Trophoblast cell (in vitro differentiated cells and primary cell): Measurements from ENCODE around the gene JAZF1.

Source experiments
- DNase-seq, 2 donors: peaks; one replicate each; pipeline ENCODE4 v3.0.0-alpha.2; 2016
- H2AFZ ChIP-seq: 2 replicates; pipeline ENCODE4 v1.6.1; 2013; ENCODE audit warnings: low read length, moderate library complexity, mild to moderate bottlenecking; ENCODE audit not compliant: insufficient read depth, poor library complexity
- H2AK5ac ChIP-seq: 2 replicates; pipeline ENCODE4 v1.6.1; 2013; ENCODE audit warnings: mild to moderate bottlenecking, low read length
- H2BK120ac ChIP-seq: 2 replicates; pipeline ENCODE4 v1.6.1; 2013; ENCODE audit warnings: low read length, mild to moderate bottlenecking, moderate library complexity; ENCODE audit not compliant: insufficient read depth, poor library complexity
- H2BK12ac ChIP-seq: 2 replicates; pipeline ENCODE4 v1.6.1; 2013; ENCODE audit warnings: mild to moderate bottlenecking, low read length, moderate library complexity
- H2BK5ac ChIP-seq: 2 replicates; pipeline ENCODE4 v1.6.1; 2013; ENCODE audit warnings: low read length, low read depth, moderate library complexity, mild to moderate bottlenecking; ENCODE audit not compliant: poor library complexity
- H3K14ac ChIP-seq: 2 replicates; pipeline ENCODE4 v1.6.1; 2013; ENCODE audit warnings: mild to moderate bottlenecking, low read length
- H3K18ac ChIP-seq: 2 replicates; pipeline ENCODE4 v1.6.1; 2013; ENCODE audit warnings: mild to moderate bottlenecking, low read length
- H3K23ac ChIP-seq: 2 replicates; pipeline ENCODE4 v1.6.1; 2013; ENCODE audit warnings: low read length
- H3K27ac ChIP-seq: 2 replicates; pipeline ENCODE4 v1.5.1; 2013; ENCODE audit warnings: low read depth, mild to moderate bottlenecking, inconsistent platforms, low read length, moderate library complexity
- H3K27me3 ChIP-seq: 2 replicates; pipeline ENCODE4 v1.6.1; 2013; ENCODE audit warnings: inconsistent platforms, mild to moderate bottlenecking, low read length, moderate library complexity; ENCODE audit not compliant: insufficient read depth
- H3K36me3 ChIP-seq, 2 experiments: 1 replicate in 1 of 2; 2 replicates in 1 of 2; pipeline ENCODE4 v1.6.1; 2013; ENCODE audit warnings: low read length in 2 of 2, mild to moderate bottlenecking in 2 of 2, moderate library complexity in 1 of 2; ENCODE audit not compliant: insufficient read depth in 2 of 2, control insufficient read depth in 1 of 2
- H3K4ac ChIP-seq: 2 replicates; pipeline ENCODE4 v1.6.1; 2013; ENCODE audit warnings: low read depth, mild to moderate bottlenecking, low read length, moderate library complexity
- H3K4me1 ChIP-seq, 2 experiments: 1 replicate in 1 of 2; 2 replicates in 1 of 2; pipeline ENCODE4 v1.6.1; 2013; ENCODE audit warnings: low read length in 2 of 2, mild to moderate bottlenecking in 2 of 2, moderate library complexity in 1 of 2; ENCODE audit not compliant: insufficient read depth in 2 of 2, control insufficient read depth in 1 of 2
- H3K4me2 ChIP-seq: 2 replicates; pipeline ENCODE4 v1.6.1; 2013; ENCODE audit warnings: inconsistent platforms, mild to moderate bottlenecking, low read length, moderate library complexity
- H3K4me3 ChIP-seq: 2 replicates; pipeline ENCODE4 v1.5.1; 2013; ENCODE audit warnings: mild to moderate bottlenecking, low read depth, low read length, inconsistent platforms
- H3K79me1 ChIP-seq: one replicate; pipeline ENCODE4 v1.6.1; 2013; ENCODE audit warnings: low read length
- H3K79me2 ChIP-seq: 2 replicates; pipeline ENCODE4 v1.6.1; 2013; ENCODE audit warnings: low read length, mild to moderate bottlenecking; ENCODE audit not compliant: control insufficient read depth, insufficient read depth, poor library complexity
- H3K9ac ChIP-seq: 2 replicates; pipeline ENCODE4 v1.6.1; 2013; ENCODE audit warnings: mild to moderate bottlenecking, low read length
- H3K9me3 ChIP-seq: 2 replicates; pipeline ENCODE4 v1.6.1; 2013; ENCODE audit warnings: low read depth, mild to moderate bottlenecking, control low read depth, inconsistent platforms, low read length; ENCODE audit not compliant: insufficient read depth
- H4K12ac ChIP-seq: 2 replicates; pipeline ENCODE4 v1.6.1; 2013; ENCODE audit warnings: low read depth, mild to moderate bottlenecking, low read length, moderate library complexity
- H4K8ac ChIP-seq: 2 replicates; pipeline ENCODE4 v1.6.1; 2013; ENCODE audit warnings: low read depth, mild to moderate bottlenecking, low read length, moderate library complexity
- H4K91ac ChIP-seq: one replicate; pipeline ENCODE4 v1.6.1; 2013; ENCODE audit warnings: low read depth, mild to moderate bottlenecking, low read length, moderate library complexity
- WGBS: extraction: QIAGEN DNeasy Blood & Tissue Kit; methylation state at CpG from one replicate; pipeline ENCODE4 v1.1.7; 2013; ENCODE audit warnings: missing lambda C conversion rate; ENCODE audit not compliant: insufficient read length, insufficient coverage; ENCODE audit errors: extremely low coverage; 5-methylcytosine and 5-hydroxymethylcytosine counted together

Gene JAZF1

GRCh38 chr7:27834179-27834921 lies 346.2 kb downstream of the JAZF1 start:
- no peak overlapping the region for H3K4ac ChIP-seq

GRCh38 chr7:27826357-27826756 lies 354.2 kb downstream of the JAZF1 start:
- H4K91ac ChIP-seq: no peak overlapping the region
- no peak overlapping the region for H4K8ac ChIP-seq
- no peak overlapping the region for H3K4me2 ChIP-seq
- H3K4me1 ChIP-seq: no peaks in the 10 kb centered on the region
- H3K79me1 ChIP-seq: no peaks in the 10 kb centered on the region
- H2BK12ac ChIP-seq: no peak overlapping the region
- H3K27me3 ChIP-seq: no peaks in the 10 kb centered on the region
- peaks cover 2 to 4% of the 10 kb centered on the region in 2 experiments for H3K36me3 ChIP-seq
- no peaks in the 10 kb centered on the region for H3K79me2 ChIP-seq
- no peak overlapping the region for H3K4me3 ChIP-seq
- H3K9ac ChIP-seq: no peak overlapping the region
- H4K12ac ChIP-seq: no peak overlapping the region
- H3K23ac ChIP-seq: no peak overlapping the region
- H2AK5ac ChIP-seq: no peak overlapping the region
- no peak overlapping the region for H3K18ac ChIP-seq
- H3K4ac ChIP-seq: no peak overlapping the region
- H3K27ac ChIP-seq: no peak overlapping the region
- no peak overlapping the region for H2BK5ac ChIP-seq
- no peak overlapping the region for H3K14ac ChIP-seq
- no peak overlapping the region for H2BK120ac ChIP-seq
- no peak overlapping the region for H2AFZ ChIP-seq
- no CpG with 5 or more reads among the region's 5 CpGs for WGBS
- DNase-seq: no peak
- no peaks in the 10 kb centered on the region for H3K9me3 ChIP-seq

More at GRCh38 chr7:27834179-27834921, 346.2 kb downstream of the JAZF1 start:
- no peak overlapping the region for H2AFZ ChIP-seq
- H3K18ac ChIP-seq: no peak overlapping the region
- H3K9ac ChIP-seq: no peak overlapping the region
- no peak overlapping the region for H2BK5ac ChIP-seq
- peaks cover 0 to 4% of the 10 kb centered on the region in 2 experiments for H3K36me3 ChIP-seq
- H3K9me3 ChIP-seq: no peaks in the 10 kb centered on the region
- no peak overlapping the region for H4K91ac ChIP-seq
- WGBS: no CpG with 5 or more reads among the region's 7 CpGs
- no peaks in the 10 kb centered on the region for H3K27me3 ChIP-seq
- H3K79me1 ChIP-seq: no peaks in the 10 kb centered on the region
- no peak overlapping the region for H3K14ac ChIP-seq
- H2AK5ac ChIP-seq: no peak overlapping the region
- no peak overlapping the region for H3K23ac ChIP-seq
- H4K12ac ChIP-seq: no peak overlapping the region
- H4K8ac ChIP-seq: no peak overlapping the region
- no peaks in the 10 kb centered on the region for H3K79me2 ChIP-seq
- H3K27ac ChIP-seq: no peak overlapping the region
- no peak overlapping the region for H2BK120ac ChIP-seq
- DNase-seq: no peak
- H3K4me3 ChIP-seq: no peak overlapping the region
- no peaks in the 10 kb centered on the region for H3K4me1 ChIP-seq
- no peak overlapping the region for H2BK12ac ChIP-seq
- H3K4me2 ChIP-seq: no peak overlapping the region

- Histone ChIP-seq H2BK12ac (no peak overlapping the region), H4K12ac (no peak overlapping the region), H3K14ac (no peak overlapping the region), H4K8ac (no peak overlapping the region), H3K36me3 (peaks cover 2 to 4% of the 10 kb centered on the region in 2 experiments), H3K79me2 (no peaks in the 10 kb centered on the region), H3K9ac (no peak overlapping the region), H3K9me3 (no peaks in the 10 kb centered on the region), H4K91ac (no peak overlapping the region), H2AFZ (no peak overlapping the region), H2BK120ac (no peak overlapping the region), H3K79me1 (no peaks in the 10 kb centered on the region), H3K23ac (no peak overlapping the region), H2BK5ac (no peak overlapping the region), H3K4me3 (no peak overlapping the region), H3K4me1 (no peaks in the 10 kb centered on the region), H3K27ac (no peak overlapping the region), H3K27me3 (no peaks in the 10 kb centered on the region), H3K18ac (no peak overlapping the region), H2AK5ac (no peak overlapping the region), H3K4me2 (no peak overlapping the region), H3K4ac (no peak overlapping the region)
- no peak for DNase-seq
- WGBS: no CpG with 5 or more reads among the region's 2 CpGs
Measured at GRCh38 chr7:27825891-27826290, 354.7 kb downstream of the JAZF1 start.

- H4K8ac ChIP-seq: no peak overlapping the region
Measured at GRCh38 chr7:27822245-27822644, 358.4 kb downstream of the JAZF1 start.

More at GRCh38 chr7:27822245-27822644, 358.4 kb downstream of the JAZF1 start:
- H2AFZ ChIP-seq: no peak overlapping the region
- no peaks in the 10 kb centered on the region for H3K4me1 ChIP-seq
- no peak overlapping the region for H2BK12ac ChIP-seq
- H3K4me3 ChIP-seq: no peak overlapping the region
- H3K27me3 ChIP-seq: no peaks in the 10 kb centered on the region
- no peak overlapping the region for H3K23ac ChIP-seq
- no peak overlapping the region for H3K4me2 ChIP-seq
- no peak overlapping the region for H3K14ac ChIP-seq
- no peaks in the 10 kb centered on the region for H3K9me3 ChIP-seq
- no peak overlapping the region for H2AK5ac ChIP-seq
- no peak overlapping the region for H3K27ac ChIP-seq
- H3K9ac ChIP-seq: no peak overlapping the region
- no peak for DNase-seq
- H3K4ac ChIP-seq: no peak overlapping the region
- H3K79me2 ChIP-seq: no peaks in the 10 kb centered on the region
- H3K36me3 ChIP-seq: peaks cover 2% of the 10 kb centered on the region in 2 experiments
- no peak overlapping the region for H4K91ac ChIP-seq
- no peaks in the 10 kb centered on the region for H3K79me1 ChIP-seq
- H2BK5ac ChIP-seq: no peak overlapping the region
- H4K12ac ChIP-seq: no peak overlapping the region
- no CpG with 5 or more reads among the region's 2 CpGs for WGBS
- no peak overlapping the region for H3K18ac ChIP-seq
- no peak overlapping the region for H2BK120ac ChIP-seq
